ENCODE results near the gene TMEM185A.
"Not testable (repeated sequence)": the region's sequence is repeated elsewhere in the genome, so short reads cannot be mapped to it uniquely, and the experiment has no call there.

The TMEM185A gene

GRCh38 chrX:149631234-149632165 is at the start of gene TMEM185A:
TMEM185A (minus strand) TSS chrX:149631792; CDS start chrX:149631580, 212 bp downstream.
- ChIA-PET POLR2A (no interaction called here), CTCF (interaction anchor here (1.0 kb wide), 1 partner anchor 103 kb away, joined by 3 read pairs; no protein-coding TSS in a partner anchor)
- peak; percentile 83 for DNase-seq (ENCODE audit: extremely low spot score)
- no peak for TF ChIP-seq CTCF (IDR thresholded peaks at IDR 0.05; ENCODE audit: control extremely low read depth, extremely low read depth, low read depth, missing control alignments)

- TF ChIP-seq CTCF (IDR thresholded peaks at IDR 0.05; ENCODE audit: control extremely low read depth, extremely low read depth, low read depth, missing control alignments), result no peak
- DNase-seq (ENCODE audit: extremely low spot score), result no peak
- POLR2A ChIA-PET, result no interaction called here
- CTCF ChIA-PET, result no interaction called here
These were observed 49.6 kb upstream of the TMEM185A start for GRCh38 chrX:149681182-149681581.

GRCh38 chrX:149679164-149679678 is 47.6 kb upstream of the TMEM185A start:
- CTCF ChIA-PET; POLR2A ChIA-PET; DNase-seq (ENCODE audit: extremely low spot score): not testable (repeated sequence)

GRCh38 chrX:149675554-149675953 is 44.0 kb upstream of the TMEM185A start:
- POLR2A ChIA-PET; CTCF ChIA-PET; DNase-seq (ENCODE audit: extremely low spot score): not testable (repeated sequence)

- POLR2A ChIA-PET; CTCF ChIA-PET; DNase-seq (ENCODE audit: extremely low spot score): not testable (repeated sequence)
These were observed 43.5 kb upstream of the TMEM185A start for GRCh38 chrX:149675088-149675487.

- DNase-seq (ENCODE audit: extremely low spot score); POLR2A ChIA-PET; CTCF ChIA-PET: not testable (repeated sequence)
These were observed 29.0 kb upstream of the TMEM185A start for GRCh38 chrX:149660613-149661012.

- POLR2A ChIA-PET; DNase-seq (ENCODE audit: extremely low spot score); CTCF ChIA-PET: not testable (repeated sequence)
These were observed 24.8 kb upstream of the TMEM185A start for GRCh38 chrX:149656260-149656884.

- ChIA-PET CTCF (no interaction called here), POLR2A (no interaction called here)
- no peak for DNase-seq (ENCODE audit: extremely low spot score)
- TF ChIP-seq CTCF (IDR thresholded peaks at IDR 0.05; ENCODE audit: control extremely low read depth, extremely low read depth, low read depth, missing control alignments), result no peak
These were observed 20.8 kb upstream of the TMEM185A start for GRCh38 chrX:149652232-149652981.

GRCh38 chrX:149650162-149650561 is 18.6 kb upstream of the TMEM185A start:
- DNase-seq (ENCODE audit: extremely low spot score), result no peak
- TF ChIP-seq CTCF (IDR thresholded peaks at IDR 0.05; ENCODE audit: control extremely low read depth, extremely low read depth, low read depth, missing control alignments), result no peak
- CTCF ChIA-PET, result interaction anchor here (0.6 kb wide), 1 partner anchor 65 kb away, joined by 3 read pairs; no protein-coding TSS in a partner anchor
- POLR2A ChIA-PET, result no interaction called here

Measured in GM10248 (cell line).